Stimulated activated CD4-positive, alpha-beta T cell treated with anti-CD3 and anti-CD28 coated beads, Interleukin-4, amount 100 ng/mL, for 1 hour (primary cell): ENCODE measurements around the gene ANKRD40CL.
"Not testable (repeated sequence)": the region's sequence is repeated elsewhere in the genome, so short reads cannot be mapped to it uniquely, and the experiment has no call there.

ENCODE experiments used
- DNase-seq: peaks from one replicate; pipeline ENCODE4 v3.0.0-alpha.2; 2020

ANKRD40CL gene, protein sequence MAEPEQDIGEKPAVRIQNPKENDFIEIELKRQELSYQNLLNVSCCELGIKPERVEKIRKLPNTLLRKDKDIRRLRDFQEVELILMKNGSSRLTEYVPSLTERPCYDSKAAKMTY

DNA sequence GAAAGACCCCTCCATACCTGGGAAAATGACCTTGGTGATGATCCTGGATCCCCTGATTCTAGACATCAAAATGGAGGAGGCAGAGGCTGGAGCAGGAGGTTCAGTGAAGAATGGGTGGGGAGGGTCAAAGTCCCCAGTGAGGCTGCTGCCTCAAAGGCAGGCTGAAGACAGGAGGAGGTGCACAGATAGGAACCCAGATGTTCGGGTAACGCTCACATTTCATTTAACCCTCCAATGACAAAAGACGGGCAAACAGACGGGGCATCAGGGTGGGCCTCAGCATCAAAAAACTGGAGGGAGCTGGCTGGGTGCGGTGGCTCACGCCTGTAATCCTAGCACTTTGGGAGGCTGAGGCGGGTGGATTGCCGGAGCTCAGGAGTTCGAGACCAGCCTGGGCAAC, at the start of gene ANKRD40CL:
ANKRD40CL (minus strand) TSS at position 73 of the 400 bp plus-strand sequence. CDS start 605 bp downstream, outside the sequence.
- DNase-seq, result no peak

DNA sequence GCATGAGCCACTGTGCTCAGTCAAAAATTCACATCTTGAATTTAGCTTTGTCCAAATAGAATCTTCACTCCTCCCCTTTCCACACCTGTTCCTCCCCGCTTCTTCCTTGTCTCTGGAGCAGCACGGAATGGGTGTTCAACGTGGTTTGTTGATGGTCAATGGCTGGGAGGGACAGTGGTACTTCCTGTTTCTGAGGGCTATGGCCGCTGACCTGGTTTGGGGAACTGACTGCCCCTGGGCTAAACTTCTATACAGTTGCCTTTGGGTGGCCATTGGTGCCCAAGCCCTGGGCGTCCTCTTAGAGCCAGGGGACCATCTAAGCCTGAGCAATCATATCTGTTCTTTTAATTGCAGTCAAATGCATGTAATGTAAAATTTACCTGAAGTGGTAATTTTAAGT, 49.0 kb upstream of the ANKRD40CL start:
- no peak for DNase-seq

DNA sequence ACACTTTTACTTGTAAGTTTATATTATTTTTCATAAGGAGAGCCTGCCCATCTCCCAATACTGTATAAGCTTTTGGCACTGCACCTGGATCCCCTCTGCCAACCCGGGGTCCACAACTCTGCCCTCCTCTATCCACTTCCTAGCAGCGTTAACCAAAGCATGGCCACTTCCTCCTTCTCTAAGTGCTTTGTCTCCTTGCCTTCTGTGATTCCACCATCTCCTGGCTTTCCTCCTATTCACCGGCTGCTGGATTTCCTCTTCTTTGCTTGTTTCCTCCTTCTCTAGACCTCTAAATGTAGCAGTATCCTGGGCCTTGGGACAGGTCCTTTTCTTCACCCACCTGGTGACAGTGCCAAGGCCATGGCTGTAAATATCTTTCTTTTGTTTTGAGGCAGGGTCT, 48.1 kb upstream of the ANKRD40CL start:
- no peak for DNase-seq

DNA sequence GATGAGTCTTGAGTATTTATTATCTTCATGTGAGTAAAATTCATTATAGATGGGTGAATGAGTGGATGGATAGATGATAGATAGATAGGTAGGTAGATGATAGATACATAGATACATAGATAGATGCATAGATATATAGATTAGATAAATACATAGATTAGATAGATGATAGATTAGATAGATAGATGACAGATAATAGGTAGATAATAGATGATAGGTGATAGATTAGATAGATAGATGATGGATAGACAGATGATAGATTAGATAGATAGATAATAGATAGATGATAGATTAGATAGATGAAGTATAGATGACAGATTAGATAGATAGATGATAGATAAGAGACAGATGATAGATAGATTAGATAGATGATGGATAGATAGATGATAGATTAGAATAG, 46.3 kb upstream of the ANKRD40CL start:
- DNase-seq, result no peak

DNA sequence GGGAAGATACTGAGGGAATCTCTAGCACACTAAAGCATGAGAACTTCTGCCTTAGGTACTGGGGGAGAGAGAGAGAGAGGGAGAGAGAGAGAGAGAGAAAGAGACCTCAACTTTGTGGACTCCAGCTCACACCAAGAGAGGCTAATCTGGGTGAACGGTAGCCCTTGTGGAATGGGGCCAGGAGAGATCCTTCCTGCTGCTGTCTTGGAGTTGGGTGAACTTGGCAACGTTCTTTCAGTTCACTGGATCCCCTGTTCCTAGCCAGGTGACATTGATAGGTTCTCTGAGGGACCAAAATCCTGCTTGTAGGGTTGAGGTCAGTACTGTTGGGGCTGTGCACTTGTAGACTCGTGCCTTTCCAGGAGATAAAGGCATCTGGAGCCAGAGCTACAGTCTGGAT, 41.6 kb upstream of the ANKRD40CL start:
- DNase-seq, result no peak

DNA sequence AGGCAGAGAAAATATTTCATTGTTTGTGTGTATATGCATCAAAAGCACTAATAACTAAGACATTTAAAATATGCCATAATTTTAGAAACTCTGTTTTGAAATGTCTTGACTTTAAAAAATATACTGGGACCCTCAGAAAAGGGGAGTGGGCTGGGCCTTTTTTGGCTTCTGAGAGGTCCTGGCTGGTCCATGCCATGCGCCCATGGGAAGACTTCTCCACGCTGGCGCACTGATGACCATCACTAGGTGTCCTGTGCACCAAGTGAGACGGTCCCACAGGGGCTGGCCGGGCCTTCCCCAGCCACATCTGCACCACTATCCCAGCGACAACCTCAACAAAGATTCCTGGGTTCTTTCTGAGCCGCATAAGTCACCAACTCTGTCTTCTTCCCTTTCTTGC, 41.1 kb upstream of the ANKRD40CL start:
- no peak for DNase-seq

DNA sequence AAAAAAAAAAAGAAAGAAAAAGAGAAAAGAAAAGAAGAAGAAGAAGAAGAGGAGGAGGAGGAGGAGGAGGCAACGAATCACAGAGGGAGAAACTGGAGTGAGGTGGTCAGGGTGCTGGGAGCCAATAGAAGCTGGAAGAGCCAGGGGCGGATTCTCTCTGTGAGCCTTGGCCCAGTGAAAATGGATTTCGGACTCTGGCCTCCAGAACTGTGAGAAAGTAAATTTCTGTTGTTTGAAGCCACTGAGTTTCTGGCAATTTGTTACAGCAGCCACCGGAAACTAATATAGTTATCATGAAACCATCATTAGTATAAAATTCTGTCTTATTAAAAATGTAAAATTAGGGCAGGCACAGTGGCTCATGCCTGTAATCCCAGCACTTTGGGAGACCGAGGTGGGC, 40.4 kb upstream of the ANKRD40CL start:
- no peak for DNase-seq

DNA sequence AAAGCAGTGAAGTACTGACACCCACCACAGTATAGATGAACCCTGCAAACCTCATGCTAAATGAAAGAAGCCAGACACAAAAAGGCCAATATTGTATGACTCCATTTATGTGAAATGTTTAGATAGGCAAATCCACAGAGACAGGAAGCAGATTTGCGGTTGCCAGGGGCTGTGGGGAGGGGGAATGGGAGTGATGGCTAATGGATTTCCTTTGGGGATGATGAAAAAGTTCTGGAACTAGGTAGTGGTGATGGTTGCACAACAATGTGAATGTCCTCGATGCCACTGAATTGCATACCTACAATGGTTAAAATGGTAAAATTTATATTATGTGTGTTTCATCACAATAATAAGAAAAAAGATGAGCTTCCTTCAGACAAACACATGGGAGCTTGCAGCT, 39.7 kb upstream of the ANKRD40CL start:
- DNase-seq, result no peak

DNA sequence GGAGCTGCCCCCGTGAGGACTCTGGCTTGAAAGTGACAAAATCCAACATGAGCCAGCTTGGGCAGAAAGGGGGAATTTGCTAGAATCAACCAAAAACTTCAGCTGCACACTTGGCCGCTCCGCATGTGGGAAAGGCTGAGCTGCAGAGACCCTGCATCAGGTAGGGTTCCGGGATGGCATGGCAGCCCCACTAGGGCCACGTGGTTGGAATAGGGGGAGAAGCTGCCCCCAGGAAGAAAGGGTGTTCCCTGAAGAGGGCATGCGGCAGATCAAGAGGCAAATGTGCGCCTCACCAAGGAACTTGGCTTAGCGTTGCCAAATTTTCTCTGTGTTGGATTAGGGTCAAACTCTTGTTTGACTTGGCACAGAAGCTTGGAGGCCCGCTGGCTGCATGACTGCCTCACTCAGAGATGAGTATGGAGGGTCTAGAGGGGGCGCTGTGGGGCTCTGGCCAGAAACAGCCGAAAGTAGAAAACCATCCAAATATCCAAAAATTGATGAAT, 38.9 kb upstream of the ANKRD40CL start:
- no peak for DNase-seq

DNA sequence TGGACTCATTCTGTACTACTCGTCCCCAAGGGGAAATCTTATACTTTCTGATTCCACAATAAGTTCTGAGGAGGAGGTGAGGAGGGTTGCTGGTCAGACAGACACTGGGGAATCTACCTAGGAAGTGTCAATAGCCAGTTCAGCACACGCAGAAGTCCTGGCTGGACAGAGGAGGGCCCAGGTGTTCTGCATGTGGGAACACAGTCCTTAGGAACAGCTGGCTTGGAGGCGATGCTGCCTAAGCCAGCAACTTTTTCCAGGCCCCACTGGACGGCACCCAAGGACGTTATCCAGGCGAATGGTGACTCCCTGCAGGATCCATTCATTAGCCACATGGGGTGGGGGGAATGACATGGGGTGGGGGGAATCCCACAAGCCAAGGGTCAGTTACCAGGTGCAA, 38.2 kb upstream of the ANKRD40CL start:
- no peak for DNase-seq

DNA sequence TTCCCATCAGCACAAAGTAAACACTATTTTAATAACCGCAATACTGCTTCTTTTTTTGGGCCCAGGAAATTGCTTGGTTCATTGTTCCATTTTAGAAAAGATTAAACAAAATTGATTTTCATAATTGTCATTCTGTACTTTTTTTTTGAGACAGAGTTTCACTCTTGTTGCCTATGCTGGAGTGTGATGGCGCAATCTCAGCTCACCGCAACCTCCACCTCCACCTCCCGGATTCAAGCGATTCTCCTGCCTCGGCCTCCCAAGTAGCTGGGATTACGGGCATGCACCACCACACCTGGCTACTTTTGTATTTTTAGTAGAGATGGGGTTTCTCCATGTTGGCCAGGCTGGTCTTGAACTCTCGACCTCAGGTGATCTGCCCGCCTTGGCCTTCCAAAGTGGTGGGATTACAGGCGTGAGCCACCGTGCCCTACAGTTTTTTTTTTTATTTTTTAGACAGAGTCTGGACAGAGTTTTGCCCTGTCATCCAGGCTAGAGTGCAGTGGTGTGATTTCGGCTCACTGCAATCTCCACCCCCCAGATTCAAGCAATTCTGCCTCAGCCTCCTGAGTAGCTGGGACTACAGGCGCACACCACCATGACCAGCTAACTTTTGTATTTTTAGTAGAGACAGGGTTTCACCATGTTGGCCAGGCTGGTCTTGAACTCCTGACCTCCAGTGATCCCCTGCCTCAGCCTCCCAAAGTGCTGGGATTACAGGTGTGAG, 37.6 kb upstream of the ANKRD40CL start:
- DNase-seq, result not testable (repeated sequence)

DNA sequence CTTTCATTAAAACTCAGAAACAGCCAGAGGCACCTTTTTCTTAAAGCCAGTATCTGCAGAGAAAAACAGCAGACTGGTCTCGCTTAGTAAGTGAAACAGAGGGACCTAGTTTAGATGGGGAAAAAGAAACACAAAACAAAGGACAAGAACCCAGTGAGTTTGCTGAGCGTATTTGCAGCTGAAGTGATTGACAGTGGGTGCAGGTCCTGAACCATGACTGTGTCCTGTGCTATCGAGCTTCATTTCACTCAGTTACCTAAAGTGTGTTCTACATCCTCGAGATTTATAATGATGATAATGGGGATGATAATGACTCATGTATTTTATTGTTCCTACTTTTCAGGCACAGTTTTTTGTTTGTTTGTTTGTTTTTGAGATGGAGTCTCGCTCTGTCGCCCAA, 36.4 kb upstream of the ANKRD40CL start:
- DNase-seq, result no peak

DNA sequence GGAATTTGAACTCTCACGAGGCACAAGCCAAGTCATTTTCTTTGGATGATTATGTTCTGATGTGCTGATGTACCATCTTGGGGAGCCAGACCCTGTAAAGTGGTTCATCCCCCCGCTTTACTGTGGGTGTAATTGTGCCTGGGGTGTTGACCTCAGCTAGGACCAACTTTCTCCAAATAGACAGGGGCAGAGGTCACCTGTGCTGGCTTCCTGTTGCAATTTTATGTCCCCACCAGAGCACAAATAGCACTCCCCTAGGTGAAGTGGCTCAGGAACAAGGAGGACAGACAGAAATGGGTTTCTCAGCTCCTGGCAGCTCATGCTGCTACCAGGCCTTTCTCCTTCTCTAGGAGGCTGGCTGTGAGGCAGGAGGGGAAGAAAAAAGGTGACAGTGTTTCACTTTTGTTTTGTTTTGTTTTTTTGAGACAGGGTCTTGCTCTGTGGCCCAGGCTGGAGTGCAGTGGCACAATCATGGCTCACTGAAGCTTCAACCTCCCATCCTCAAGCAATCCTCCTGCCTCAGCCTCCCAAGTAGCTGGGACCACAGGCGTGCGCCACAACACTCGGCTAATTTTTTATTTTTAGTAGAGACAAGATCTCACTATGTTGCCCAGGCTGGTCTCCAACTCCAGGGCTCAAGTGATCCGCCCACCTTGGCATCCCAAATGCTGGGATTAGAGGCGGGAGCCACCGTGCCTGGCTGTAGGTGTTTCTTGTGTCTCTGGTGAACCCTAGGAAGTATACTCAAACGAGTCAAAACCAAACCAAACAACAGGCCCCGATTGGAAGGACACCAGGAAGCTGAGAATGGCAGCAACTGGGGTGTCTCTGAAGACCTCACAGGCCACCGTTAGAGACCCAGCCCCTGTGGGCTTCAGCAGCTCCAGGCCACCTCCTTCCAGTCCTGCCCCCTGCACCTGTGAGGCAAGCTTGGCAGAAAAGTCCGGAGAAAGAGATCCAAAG, 35.6 kb upstream of the ANKRD40CL start:
- DNase-seq, result no peak

DNA sequence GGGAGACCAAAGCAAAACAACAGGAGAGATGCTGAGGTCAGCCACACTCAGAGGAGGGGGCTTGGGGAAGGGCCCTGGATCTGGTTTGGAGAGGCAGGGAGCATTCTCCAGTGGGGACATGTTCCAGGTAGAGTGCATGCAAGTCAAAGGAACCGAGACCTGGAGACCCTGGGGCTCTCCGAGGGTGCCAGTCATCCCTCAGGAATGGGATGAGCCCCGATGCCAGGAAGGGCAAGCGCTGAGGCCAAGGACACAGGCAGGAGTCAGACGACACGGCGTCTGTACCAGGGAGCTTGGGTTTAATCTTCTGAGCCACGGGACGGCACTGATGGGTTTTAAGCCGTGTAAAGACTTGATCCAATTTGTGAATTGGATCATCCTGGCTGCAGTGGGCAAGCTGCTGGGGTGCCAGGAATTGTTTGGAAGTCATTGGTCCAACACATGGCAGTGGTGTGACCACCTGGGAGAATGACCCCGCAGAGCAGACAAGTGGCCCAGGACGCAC, 32.9 kb upstream of the ANKRD40CL start:
- DNase-seq, result no peak

DNA sequence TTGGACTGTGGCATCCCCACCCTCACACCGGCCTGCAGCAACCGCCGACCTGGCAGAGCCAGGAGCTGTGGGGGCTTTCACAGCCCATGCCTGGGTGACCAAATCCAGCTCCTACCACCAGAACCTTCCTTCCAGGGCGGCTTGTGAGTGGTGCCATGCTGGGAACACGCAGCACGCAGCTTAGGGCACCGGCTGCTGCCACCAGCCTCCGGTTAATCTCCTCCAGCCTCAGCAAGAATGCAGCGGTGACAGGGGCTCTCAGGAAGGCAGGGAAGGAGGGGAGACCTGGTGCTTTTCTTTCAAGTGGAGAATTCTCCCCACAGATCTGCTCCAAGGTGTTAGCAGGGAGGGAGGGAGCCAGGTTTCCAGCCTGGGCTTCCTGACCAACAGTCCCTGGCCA, 32.3 kb upstream of the ANKRD40CL start:
- DNase-seq, result no peak

DNA sequence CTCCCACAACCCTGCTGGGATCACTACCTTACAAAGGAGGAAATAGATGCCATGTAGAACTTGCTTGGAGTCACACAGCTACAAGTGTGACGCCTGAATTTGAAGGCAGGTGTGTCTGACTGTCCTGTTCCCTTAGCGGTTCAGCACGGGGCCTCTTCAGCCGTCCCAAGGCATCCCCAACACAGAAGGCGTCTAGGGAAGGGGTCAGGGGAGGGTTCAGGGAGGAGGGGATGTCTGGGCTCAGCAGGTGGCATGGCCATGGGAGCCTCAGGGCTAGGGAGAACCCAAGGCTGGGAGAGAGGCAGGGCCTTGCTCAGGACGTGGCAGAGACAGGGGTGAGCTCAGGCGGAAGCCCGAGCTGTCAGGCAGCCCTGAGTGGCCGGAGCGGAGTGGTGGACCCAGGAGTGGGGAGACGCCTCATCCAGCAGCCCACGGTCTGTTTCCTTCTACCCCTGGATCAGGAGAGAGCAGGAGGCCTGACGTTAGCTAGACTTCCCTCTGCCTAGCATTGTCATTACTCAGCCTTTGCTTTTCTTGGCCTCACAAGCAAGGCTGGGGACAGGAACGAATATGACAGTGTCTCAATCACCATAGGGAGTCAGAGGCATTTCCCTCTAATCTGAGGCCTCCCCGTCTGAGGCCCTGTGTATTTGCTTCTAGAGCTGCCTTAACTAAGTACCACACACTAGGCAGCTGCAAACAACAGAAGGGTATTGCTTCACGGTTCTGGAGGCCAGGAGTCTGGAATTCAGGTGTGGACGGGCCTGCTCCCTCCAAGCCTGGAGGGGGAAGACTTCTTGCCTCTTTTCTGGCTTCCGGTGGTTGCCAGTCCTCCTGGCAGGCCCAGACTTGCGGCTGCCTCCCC, 31.3 kb upstream of the ANKRD40CL start:
- DNase-seq, result no peak

DNA sequence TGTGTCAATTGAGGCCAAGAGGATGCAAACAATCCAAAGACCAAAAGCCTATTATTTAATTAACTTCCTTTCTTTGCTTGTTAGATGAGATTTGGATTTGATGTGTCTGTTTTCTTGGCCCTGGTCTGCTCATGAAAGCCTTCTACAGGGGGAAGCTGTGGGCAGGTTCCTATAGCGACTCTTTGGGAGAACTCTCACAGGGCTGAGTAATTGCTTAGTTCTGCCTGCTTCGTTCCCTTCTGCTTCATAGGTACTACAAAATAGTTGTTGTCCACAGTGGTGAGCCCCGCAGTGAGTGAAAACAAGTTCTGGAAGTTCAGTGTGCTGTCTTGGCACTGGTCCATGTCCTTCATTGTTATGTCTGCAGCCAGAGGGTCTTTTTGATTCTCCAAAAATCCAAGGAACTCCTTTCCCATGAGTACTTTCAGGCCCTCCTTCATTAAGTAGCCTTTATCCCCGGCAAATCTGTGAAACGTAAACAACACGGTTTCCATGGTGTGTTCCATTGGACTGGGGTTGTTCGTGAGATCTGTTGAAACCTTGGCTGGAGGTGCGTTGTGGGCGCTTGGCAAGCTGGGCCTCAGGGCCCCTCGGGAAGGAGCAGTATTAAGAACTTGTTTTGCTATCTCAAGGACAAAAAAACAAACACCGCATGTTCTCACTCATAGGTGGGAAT, 30.0 kb upstream of the ANKRD40CL start:
- DNase-seq, result no peak

DNA sequence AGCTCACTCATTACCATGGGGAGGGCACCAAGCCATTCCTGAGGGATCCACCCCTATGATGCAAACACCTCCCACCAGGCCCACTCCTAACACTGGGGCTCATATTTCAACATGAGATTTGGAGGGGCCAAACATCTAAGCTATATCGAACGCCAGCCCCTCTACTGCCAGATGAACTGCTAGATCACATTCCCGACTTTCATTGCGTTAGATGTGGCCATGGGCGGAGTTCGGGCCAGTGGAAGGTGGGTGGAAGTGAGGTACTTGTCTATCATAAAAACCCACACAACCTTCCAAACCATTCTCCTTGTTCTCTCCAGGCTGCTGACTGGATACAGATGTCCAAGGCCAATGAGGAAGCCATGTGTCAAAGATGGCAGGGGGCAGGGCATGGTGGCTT, 27.0 kb upstream of the ANKRD40CL start:
- DNase-seq, result no peak

DNA sequence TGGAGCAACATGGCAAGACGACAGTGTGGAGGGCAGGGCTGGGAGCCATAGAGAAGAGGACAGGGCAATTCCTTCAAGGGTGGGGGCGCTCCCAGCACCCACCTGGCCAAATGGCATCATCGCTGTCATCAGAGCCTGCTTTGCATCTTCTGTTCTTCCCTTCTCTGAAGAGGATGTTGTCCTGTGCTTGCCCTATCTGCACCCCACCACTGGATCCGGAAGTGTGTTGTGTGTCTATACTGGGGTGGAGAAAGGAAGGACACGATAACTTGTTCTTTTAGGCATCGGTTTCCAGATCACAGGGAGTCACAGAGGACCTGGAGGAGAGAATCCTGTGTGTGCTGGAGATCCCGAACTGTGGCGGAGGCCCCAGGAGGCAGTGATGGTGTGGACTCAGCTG, 25.7 kb upstream of the ANKRD40CL start:
- DNase-seq, result no peak

DNA sequence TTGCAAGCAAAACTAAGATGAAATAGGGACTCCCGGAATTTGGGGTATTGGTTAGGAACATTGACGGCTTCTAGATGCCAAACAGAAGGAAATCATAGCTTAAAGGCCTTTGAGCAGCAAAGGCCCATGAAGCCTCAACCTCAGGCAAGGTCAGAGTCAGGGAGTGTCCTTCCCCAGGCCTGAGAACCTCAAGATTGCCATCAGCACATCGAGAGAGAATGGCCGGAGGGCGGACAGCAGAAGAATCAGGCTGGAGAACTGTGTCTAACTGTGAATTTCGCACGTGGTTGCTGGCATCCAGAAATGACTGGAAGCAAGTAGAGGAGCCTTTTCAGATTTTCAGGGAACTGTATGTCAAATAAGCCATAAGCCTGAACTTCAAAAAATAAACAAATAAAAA, 24.8 kb upstream of the ANKRD40CL start:
- DNase-seq, result no peak

DNA sequence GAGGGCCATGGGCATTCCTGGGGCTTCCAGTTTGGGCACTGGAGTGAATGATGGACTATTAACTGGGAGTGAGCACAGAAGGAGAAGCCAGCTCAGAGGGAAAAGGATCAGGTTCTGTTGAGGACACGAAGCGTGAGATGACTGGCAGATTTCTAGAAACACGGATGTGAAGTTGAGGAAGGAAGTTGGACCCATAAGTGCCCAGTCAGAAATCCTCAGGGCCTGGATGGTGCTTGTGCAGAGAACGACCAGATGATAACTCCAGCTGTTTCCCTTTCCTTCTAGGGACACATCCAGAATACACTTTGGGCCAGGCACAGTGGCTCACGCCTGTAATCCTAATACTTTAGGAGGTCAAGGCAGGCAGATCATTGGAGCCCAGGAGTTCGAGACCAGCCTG, 23.3 kb upstream of the ANKRD40CL start:
- DNase-seq, result no peak

DNA sequence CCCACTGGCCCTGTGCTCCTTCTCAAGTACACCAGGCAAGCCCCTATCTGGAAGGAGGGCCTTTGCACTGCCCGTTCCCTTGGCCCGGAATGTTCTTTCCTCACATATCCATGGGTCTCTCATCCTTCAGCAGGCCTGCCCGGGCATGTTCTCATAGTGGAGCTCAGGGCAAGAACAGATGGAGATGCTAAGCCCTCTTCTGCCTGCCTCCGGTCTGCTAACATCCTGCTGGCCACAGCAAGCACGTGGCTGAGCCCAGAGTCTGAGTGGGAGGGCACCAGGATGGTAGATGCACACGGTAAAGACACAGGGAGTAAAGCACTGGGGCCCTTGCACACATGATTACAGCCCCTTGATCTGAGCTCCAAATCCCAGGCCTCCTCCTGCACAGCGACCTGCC, 19.8 kb upstream of the ANKRD40CL start:
- DNase-seq, result no peak
